ENCODE results near the gene YWHAG. TPM values are rescaled to one million over a fixed set of nuclear protein-coding genes. Genes with fewer than 3 reads are reported as not detected.

Gene YWHAG
- total RNA-seq, 1 donor from 2014 or later, result 351 TPM

DNA sequence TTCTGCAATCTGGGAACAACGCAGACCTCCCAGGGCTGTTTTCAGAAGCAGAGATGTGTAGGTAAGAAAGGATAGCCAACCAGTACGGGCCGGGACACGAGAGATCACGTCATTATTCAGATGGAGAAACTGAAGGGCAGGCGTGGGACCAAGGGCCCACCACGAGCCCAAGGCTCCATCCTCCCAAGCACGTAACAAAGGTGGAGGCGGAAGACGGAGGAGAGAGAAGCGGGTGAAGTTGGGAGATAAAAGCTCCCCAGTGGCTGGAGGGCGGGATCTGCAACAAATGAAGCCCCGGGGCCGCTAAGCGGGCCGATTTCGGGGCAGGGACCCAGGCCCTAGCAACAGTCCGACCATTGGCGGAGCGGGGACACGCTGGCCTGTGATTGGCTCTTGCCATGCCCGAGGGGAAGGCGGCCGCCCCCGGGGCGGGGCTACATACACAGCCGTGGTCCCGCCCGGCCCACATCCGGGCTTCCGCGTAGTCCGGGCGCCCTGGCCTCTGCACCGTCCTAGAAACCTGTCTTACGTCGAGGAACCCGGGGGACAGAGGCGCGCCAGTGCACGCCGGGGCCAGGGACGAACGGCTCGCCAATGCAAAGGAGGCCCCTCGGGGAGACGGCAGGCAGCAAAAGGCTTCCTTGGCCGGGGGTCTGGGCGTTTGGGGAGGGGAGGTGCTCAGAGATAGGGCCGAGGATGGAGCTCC is 40.9 kb downstream of the YWHAG start:
- Histone ChIP-seq H3K9ac (ENCODE audit: low read length) (peak overlapping the region; percentile 82), H3K4me3 (ENCODE audit: insufficient read depth, low read depth, low read length) (peak overlapping the region; percentile 66), H3K4me1 (ENCODE audit: insufficient read depth, low read length) (peaks cover 17% of the 10 kb centered on the region), H3K4me2 (ENCODE audit: low read length) (peak overlapping the region; percentile 85), H4K20me1 (ENCODE audit: insufficient read depth, low read length) (peaks cover 25% of the 10 kb centered on the region), H3K36me3 (ENCODE audit: insufficient read depth, low read length) (peaks cover 9% of the 10 kb centered on the region), H2AFZ (ENCODE audit: low read depth, low read length) (peak overlapping the region; percentile 82), H3K79me2 (ENCODE audit: insufficient read depth, low read length) (peaks cover 16% of the 10 kb centered on the region), H3K27ac (ENCODE audit: low read depth, low read length) (peak overlapping the region; percentile 74), H3K27me3 (ENCODE audit: insufficient read depth, low read length) (no peaks in the 10 kb centered on the region), H3K9me3 (ENCODE audit: insufficient read depth, low read depth, low read length) (no peaks in the 10 kb centered on the region)
- Mint-ChIP-seq H3K36me3 (ENCODE audit: low read depth, unreplicated experiment) (peaks cover 8% of the 10 kb centered on the region), H3K27ac (ENCODE audit: unreplicated experiment) (peak overlapping the region; percentile 99), H3K27me3 (ENCODE audit: low read depth, unreplicated experiment) (no peaks in the 10 kb centered on the region), H3K9me3 (ENCODE audit: unreplicated experiment) (peaks cover 2% of the 10 kb centered on the region), H3K4me3 (ENCODE audit: unreplicated experiment) (peak overlapping the region; percentile 87), H3K4me1 (ENCODE audit: low read depth, unreplicated experiment) (peaks cover 22% of the 10 kb centered on the region)
- FAIRE-seq (no peak), DNase-seq (ENCODE audit: low read depth) (peak; percentile 89)
- TF ChIP-seq, protein P1, sequence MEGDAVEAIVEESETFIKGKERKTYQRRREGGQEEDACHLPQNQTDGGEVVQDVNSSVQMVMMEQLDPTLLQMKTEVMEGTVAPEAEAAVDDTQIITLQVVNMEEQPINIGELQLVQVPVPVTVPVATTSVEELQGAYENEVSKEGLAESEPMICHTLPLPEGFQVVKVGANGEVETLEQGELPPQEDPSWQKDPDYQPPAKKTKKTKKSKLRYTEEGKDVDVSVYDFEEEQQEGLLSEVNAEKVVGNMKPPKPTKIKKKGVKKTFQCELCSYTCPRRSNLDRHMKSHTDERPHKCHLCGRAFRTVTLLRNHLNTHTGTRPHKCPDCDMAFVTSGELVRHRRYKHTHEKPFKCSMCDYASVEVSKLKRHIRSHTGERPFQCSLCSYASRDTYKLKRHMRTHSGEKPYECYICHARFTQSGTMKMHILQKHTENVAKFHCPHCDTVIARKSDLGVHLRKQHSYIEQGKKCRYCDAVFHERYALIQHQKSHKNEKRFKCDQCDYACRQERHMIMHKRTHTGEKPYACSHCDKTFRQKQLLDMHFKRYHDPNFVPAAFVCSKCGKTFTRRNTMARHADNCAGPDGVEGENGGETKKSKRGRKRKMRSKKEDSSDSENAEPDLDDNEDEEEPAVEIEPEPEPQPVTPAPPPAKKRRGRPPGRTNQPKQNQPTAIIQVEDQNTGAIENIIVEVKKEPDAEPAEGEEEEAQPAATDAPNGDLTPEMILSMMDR (IDR thresholded peaks at IDR 0.05; ENCODE audit: insufficient read depth, low read depth, low read length), result no peak
- no peak for TF ChIP-seq EZH2 (IDR thresholded peaks at IDR 0.05; ENCODE audit: insufficient read depth, low read length)

DNA sequence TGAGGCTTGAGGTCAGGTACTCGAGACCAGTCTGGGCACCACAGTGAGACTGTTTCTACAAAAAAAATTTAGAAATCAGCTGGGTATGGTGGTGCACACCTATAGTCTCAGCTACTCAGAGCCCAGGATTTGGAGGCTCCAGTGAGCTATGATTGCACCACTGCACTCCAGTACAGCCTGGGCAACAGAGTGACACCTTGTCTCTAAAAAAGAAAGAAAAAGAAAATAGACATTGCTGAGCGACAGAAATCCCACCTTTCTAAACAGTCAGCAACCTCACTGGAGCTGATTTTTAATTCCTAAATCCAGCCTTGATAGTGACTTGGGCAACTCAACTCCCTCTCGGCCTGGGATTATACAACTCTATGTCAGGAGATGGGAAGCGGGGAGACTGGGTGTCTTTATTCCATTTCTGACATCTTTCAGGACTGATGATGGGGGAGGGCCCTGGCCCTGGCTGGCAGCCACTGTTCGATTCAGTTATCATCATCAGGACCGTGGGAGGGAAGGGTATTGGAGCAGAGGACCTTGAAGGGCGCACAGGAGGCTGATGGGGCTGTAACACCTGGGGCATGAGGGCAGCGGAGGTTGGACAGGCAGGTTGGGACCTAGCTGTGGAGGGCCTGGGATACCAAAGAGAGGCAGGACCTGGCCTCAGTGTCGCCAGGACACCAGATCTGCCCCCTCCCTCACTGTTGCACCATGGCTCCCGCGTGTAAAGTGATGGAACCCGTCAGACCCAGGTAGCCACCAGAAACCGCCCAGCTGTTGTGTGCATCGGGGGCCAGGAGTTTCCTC is 41.6 kb downstream of the YWHAG start:
- peaks cover 4% of the 10 kb centered on the region for H3K36me3 ChIP-seq (ENCODE audit: insufficient read depth, low read length)
- H3K4me1 ChIP-seq (ENCODE audit: insufficient read depth, low read length), result peaks cover 17% of the 10 kb centered on the region
- peak overlapping the region; percentile 66 for H3K4me3 ChIP-seq (ENCODE audit: insufficient read depth, low read depth, low read length)
- H3K4me2 ChIP-seq (ENCODE audit: low read length), result peak overlapping the region; percentile 85
- DNase-seq (ENCODE audit: low read depth) (no peak), FAIRE-seq (no peak)
- H3K9me3 Mint-ChIP-seq (ENCODE audit: unreplicated experiment), result peaks cover 2% of the 10 kb centered on the region
- peaks cover 18% of the 10 kb centered on the region for H4K20me1 ChIP-seq (ENCODE audit: insufficient read depth, low read length)
- H3K27me3 ChIP-seq (ENCODE audit: insufficient read depth, low read length), result no peaks in the 10 kb centered on the region
- no peak for TF ChIP-seq EZH2 (IDR thresholded peaks at IDR 0.05; ENCODE audit: insufficient read depth, low read length)
- TF ChIP-seq, protein P1 (IDR thresholded peaks at IDR 0.05; ENCODE audit: insufficient read depth, low read depth, low read length), result no peak
- peak overlapping the region; percentile 99 for H3K27ac Mint-ChIP-seq (ENCODE audit: unreplicated experiment)
- H3K27ac ChIP-seq (ENCODE audit: low read depth, low read length), result peak overlapping the region; percentile 74
- H3K27me3 Mint-ChIP-seq (ENCODE audit: low read depth, unreplicated experiment), result no peaks in the 10 kb centered on the region
- H2AFZ ChIP-seq (ENCODE audit: low read depth, low read length), result peak overlapping the region; percentile 82
- H3K9me3 ChIP-seq (ENCODE audit: insufficient read depth, low read depth, low read length), result no peaks in the 10 kb centered on the region
- H3K36me3 Mint-ChIP-seq (ENCODE audit: low read depth, unreplicated experiment), result peaks cover 5% of the 10 kb centered on the region
- peaks cover 11% of the 10 kb centered on the region for H3K79me2 ChIP-seq (ENCODE audit: insufficient read depth, low read length)
- H3K4me3 Mint-ChIP-seq (ENCODE audit: unreplicated experiment), result peak overlapping the region; percentile 87
- H3K9ac ChIP-seq (ENCODE audit: low read length), result peak overlapping the region; percentile 82
- H3K4me1 Mint-ChIP-seq (ENCODE audit: low read depth, unreplicated experiment), result peaks cover 16% of the 10 kb centered on the region
